Measurements from ENCODE around the gene PARD3B.

DNA sequence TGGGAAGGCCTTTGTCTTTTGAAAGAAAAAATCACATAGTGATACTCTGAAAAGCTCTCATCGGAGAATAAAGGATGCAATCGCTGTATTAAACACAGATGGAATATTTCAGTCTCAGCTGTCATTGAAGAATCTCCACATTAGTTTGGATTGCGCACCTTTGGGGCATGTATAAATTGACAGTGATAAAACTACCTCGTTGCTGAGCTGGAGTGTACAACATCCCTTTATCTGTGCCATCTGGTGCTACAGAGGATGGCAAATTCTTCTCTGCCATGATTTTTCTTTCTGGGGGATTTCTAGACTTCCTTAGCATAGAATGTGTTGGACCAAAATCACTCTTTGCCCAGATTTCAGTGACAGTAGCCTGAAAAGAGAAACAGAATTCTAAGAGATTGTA lies 185.3 kb downstream of the PARD3B start:
- no peak for TF ChIP-seq CTCF (IDR thresholded peaks at IDR 0.05)
- TF ChIP-seq POLR2A (IDR thresholded peaks at IDR 0.05): no peak

All from lower leg skin (tissue), 3 donors.